IPS-11a (cell line): ENCODE data around the gene RHBDL1.

Source experiments
- H3K4me3 ChIP-seq: one replicate; pipeline ENCODE4 v1.5.1; 2013; ENCODE audit warnings: low read depth, low read length, control low read depth

RHBDL1 gene

GRCh38 chr16:636206-637080, 39.0 kb upstream of the RHBDL1 start, which contains the start of gene METTL26:
Gene METTL26 (minus strand): TSS chr16:636305. CDS start chr16:636290, 15 bp downstream.
- peak within 1 kb of the TSS; percentile 72 for H3K4me3 ChIP-seq

- H3K4me3 ChIP-seq, result peak overlapping the region; percentile 72
These were observed 38.1 kb upstream of the RHBDL1 start for GRCh38 chr16:637081-638018.

GRCh38 chr16:638034-638543, 37.4 kb upstream of the RHBDL1 start:
- H3K4me3 ChIP-seq, result no peak overlapping the region

GRCh38 chr16:638836-639235, 36.6 kb upstream of the RHBDL1 start:
- H3K4me3 ChIP-seq, result no peak overlapping the region

GRCh38 chr16:640614-641013, 34.9 kb upstream of the RHBDL1 start:
- no peak overlapping the region for H3K4me3 ChIP-seq

GRCh38 chr16:641326-642188, 33.9 kb upstream of the RHBDL1 start, which contains the start of gene MCRIP2:
Gene MCRIP2 (plus strand): TSS chr16:641828. CDS start chr16:641992, 164 bp downstream.
- peak within 1 kb of the TSS; percentile 52 for H3K4me3 ChIP-seq

- H3K4me3 ChIP-seq, result peak overlapping the region; percentile 52
These were observed 33.1 kb upstream of the RHBDL1 start for GRCh38 chr16:642189-643049.

- H3K4me3 ChIP-seq, result no peak overlapping the region
These were observed 32.5 kb upstream of the RHBDL1 start for GRCh38 chr16:643050-643368.

- no peak overlapping the region for H3K4me3 ChIP-seq
These were observed 30.9 kb upstream of the RHBDL1 start for GRCh38 chr16:644556-644955.

GRCh38 chr16:645852-646678, 29.4 kb upstream of the RHBDL1 start:
- no peak overlapping the region for H3K4me3 ChIP-seq

- H3K4me3 ChIP-seq, result no peak overlapping the region
These were observed 28.7 kb upstream of the RHBDL1 start for GRCh38 chr16:646679-647172.

- no peak overlapping the region for H3K4me3 ChIP-seq
These were observed 28.1 kb upstream of the RHBDL1 start for GRCh38 chr16:647173-647902.

GRCh38 chr16:648071-648780, 27.2 kb upstream of the RHBDL1 start:
- H3K4me3 ChIP-seq, result peak overlapping the region; percentile 50

GRCh38 chr16:648781-649589, 26.5 kb upstream of the RHBDL1 start, which contains the start of gene WDR90:
Gene WDR90 (plus strand): TSS chr16:649365. CDS start chr16:649417, 52 bp downstream.
- peak within 1 kb of the TSS; percentile 50 for H3K4me3 ChIP-seq

GRCh38 chr16:649631-650030, 25.8 kb upstream of the RHBDL1 start:
- H3K4me3 ChIP-seq, result peak overlapping the region; percentile 50

- H3K4me3 ChIP-seq, result no peak overlapping the region
These were observed 23.6 kb upstream of the RHBDL1 start for GRCh38 chr16:651844-652243.
